ENCODE results near the gene ADGRL1. TPM values are rescaled to one million over a fixed set of nuclear protein-coding genes. Genes with fewer than 3 reads are reported as not detected.
"Not testable (repeated sequence)": the region's sequence is repeated elsewhere in the genome, so short reads cannot be mapped to it uniquely, and the experiment has no call there.

ADGRL1 gene
- total and polyA plus RNA-seq, 2 donors (not counting 1 experiment from before 2014, with no cell fraction given) = 0.64 to 1.8 TPM

DNA sequence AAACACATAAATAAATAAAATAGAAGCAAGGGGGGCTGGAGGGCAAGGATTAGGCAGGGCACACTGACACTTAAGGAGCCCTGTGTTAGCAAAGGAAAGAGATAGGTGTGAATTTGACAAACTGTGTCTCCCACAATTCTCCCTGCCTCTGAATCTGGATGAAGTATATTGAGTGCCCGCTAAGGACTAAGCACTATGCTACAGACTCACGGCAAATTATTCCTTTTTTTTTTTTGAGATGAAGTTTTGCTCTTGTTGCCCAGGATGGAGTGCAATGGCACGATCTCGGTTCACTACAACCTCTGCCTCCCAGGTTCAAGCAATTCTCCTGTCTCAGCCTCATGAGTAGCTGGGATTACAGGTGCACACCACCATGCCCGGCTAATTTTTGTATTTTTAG, 38.4 kb upstream of the ADGRL1 start:
- H3K27ac ChIP-seq (ENCODE audit: low read length in 2 of 2); H3K4me3 ChIP-seq (ENCODE audit: control extremely low read depth in 1 of 5, extremely low read depth in 1 of 5, insufficient read depth in 1 of 5, low read depth in 2 of 5, low read length in 4 of 5); H3K27me3 Mint-ChIP-seq; H3K9me3 ChIP-seq (ENCODE audit: control extremely low read depth in 1 of 3, control insufficient read depth in 2 of 3, insufficient read depth in 1 of 3, low read length in 2 of 3); H3K4me1 Mint-ChIP-seq; POLR2A ChIA-PET; H2AFZ ChIP-seq (ENCODE audit: insufficient read depth, low read depth, low read length, poor library complexity, severe bottlenecking); H3K27me3 ChIP-seq (replicated peaks in 1 of 4; ENCODE audit: control extremely low read depth in 1 of 4, control insufficient read depth in 3 of 4, insufficient read depth in 4 of 4, low read length in 3 of 4); H3K4me3 Mint-ChIP-seq; H3K9ac ChIP-seq (ENCODE audit: low read length); ATAC-seq (ENCODE audit: low read depth); H4K20me1 ChIP-seq (ENCODE audit: control insufficient read depth, insufficient read depth, low read length, poor library complexity, severe bottlenecking); DNase-seq; intact Hi-C loops (cut with micrococcal nuclease); H3K9me3 Mint-ChIP-seq (ENCODE audit: insufficient read depth); H3K79me2 ChIP-seq (ENCODE audit: control insufficient read depth, insufficient read depth, low read length); H3K27ac Mint-ChIP-seq; H3K4me2 ChIP-seq (replicated peaks; ENCODE audit: low read depth, low read length, poor library complexity, severe bottlenecking); CTCF ChIA-PET; H3K36me3 ChIP-seq (replicated peaks in 1 of 2; ENCODE audit: control extremely low read depth in 1 of 2, control insufficient read depth in 1 of 2, extremely low read depth in 1 of 2, insufficient read depth in 2 of 2, low read length in 1 of 2): not testable (repeated sequence)
- peaks cover 0 to 15% of the 10 kb centered on the region in 2 donors for H3K4me1 ChIP-seq (ENCODE audit: control insufficient read depth in 2 of 2, insufficient read depth in 2 of 2, low read length in 2 of 2)
- no CpG with 5 or more reads among the region's 5 CpGs for WGBS (ENCODE audit: insufficient coverage)

DNA sequence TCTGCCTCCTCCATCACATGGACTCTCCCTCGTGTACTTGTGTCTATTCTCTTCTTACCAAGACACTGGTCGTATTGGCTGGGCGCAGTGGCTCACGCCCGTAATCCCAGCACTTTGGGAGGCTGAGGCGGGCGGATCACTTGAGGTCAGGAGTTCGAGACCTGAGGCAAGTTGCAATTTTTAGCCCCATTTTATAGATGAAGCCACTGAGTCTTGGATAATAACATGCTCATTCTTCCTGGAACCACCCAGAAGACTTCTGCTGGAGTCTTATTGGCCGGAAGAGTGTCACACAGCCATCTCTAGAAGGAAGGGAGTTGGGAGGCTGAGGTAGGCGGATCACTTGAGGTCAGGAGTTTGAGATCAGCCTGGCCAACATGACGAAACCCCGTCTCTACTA, 37.7 kb upstream of the ADGRL1 start:
- H3K4me3 ChIP-seq (ENCODE audit: control extremely low read depth in 1 of 5, extremely low read depth in 1 of 5, insufficient read depth in 1 of 5, low read depth in 2 of 5, low read length in 4 of 5); H3K27ac Mint-ChIP-seq; H3K27me3 Mint-ChIP-seq; H3K9ac ChIP-seq (ENCODE audit: low read length); H4K20me1 ChIP-seq (ENCODE audit: control insufficient read depth, insufficient read depth, low read length, poor library complexity, severe bottlenecking); H3K4me2 ChIP-seq (replicated peaks; ENCODE audit: low read depth, low read length, poor library complexity, severe bottlenecking); POLR2A ChIA-PET; H3K27ac ChIP-seq (ENCODE audit: low read length in 2 of 2); CTCF ChIA-PET; H3K9me3 Mint-ChIP-seq (ENCODE audit: insufficient read depth); H3K4me1 Mint-ChIP-seq; H3K27me3 ChIP-seq (replicated peaks in 1 of 4; ENCODE audit: control extremely low read depth in 1 of 4, control insufficient read depth in 3 of 4, insufficient read depth in 4 of 4, low read length in 3 of 4); H3K36me3 ChIP-seq (replicated peaks in 1 of 2; ENCODE audit: control extremely low read depth in 1 of 2, control insufficient read depth in 1 of 2, extremely low read depth in 1 of 2, insufficient read depth in 2 of 2, low read length in 1 of 2); ATAC-seq (ENCODE audit: low read depth); H3K79me2 ChIP-seq (ENCODE audit: control insufficient read depth, insufficient read depth, low read length); H2AFZ ChIP-seq (ENCODE audit: insufficient read depth, low read depth, low read length, poor library complexity, severe bottlenecking); DNase-seq; H3K9me3 ChIP-seq (ENCODE audit: control extremely low read depth in 1 of 3, control insufficient read depth in 2 of 3, insufficient read depth in 1 of 3, low read length in 2 of 3); intact Hi-C loops (cut with micrococcal nuclease); H3K4me3 Mint-ChIP-seq: not testable (repeated sequence)
- 95% methylated on average over 7 of the region's 12 CpGs for WGBS (ENCODE audit: insufficient coverage)
- peaks cover 0 to 11% of the 10 kb centered on the region in 2 donors for H3K4me1 ChIP-seq (ENCODE audit: control insufficient read depth in 2 of 2, insufficient read depth in 2 of 2, low read length in 2 of 2)

All from B cell (primary cell).